HFFc6 (cell line): ENCODE measurements around the gene DEPDC4. TPM values are rescaled to one million over a fixed set of nuclear protein-coding genes. Genes with fewer than 3 reads are reported as not detected.
"Not testable (repeated sequence)": the region's sequence is repeated elsewhere in the genome, so short reads cannot be mapped to it uniquely, and the experiment has no call there.

ENCODE experiments used
- DNase-seq: peaks from one replicate; pipeline ENCODE4 v3.0.0-alpha.2; 2018
- H3K27ac Mint-ChIP-seq: 2 replicates; pipeline ENCODE4 v1.8.0; 2020; ENCODE audit warnings: mild to moderate bottlenecking, mixed read lengths
- H3K27me3 Mint-ChIP-seq: 2 replicates; pipeline ENCODE4 v1.8.0; 2021; ENCODE audit warnings: mild to moderate bottlenecking, moderate library complexity, mixed read lengths; ENCODE audit not compliant: insufficient read depth
- H3K36me3 Mint-ChIP-seq: 2 replicates; pipeline ENCODE4 v1.8.0; 2021; ENCODE audit warnings: low read depth, mixed read lengths
- H3K4me1 Mint-ChIP-seq: 2 replicates; pipeline ENCODE4 v1.8.0; 2020; ENCODE audit warnings: low read depth, mixed read lengths
- H3K4me3 Mint-ChIP-seq: 2 replicates; pipeline ENCODE4 v1.8.0; 2020; ENCODE audit warnings: mild to moderate bottlenecking, moderate library complexity, mixed read lengths
- H3K9me3 Mint-ChIP-seq: 2 replicates; pipeline ENCODE4 v1.8.0; 2020; ENCODE audit warnings: mild to moderate bottlenecking, mixed read lengths
- total RNA-seq, 6 experiments: library from RNA; stranded (reverse); fragmentation: NEBNext Ultra II Directional; extraction: Animal tissue kit (Norgen Biotek cat#: 25700); gene quantifications; 2 replicates in 1 of 6; 3 replicates in 5 of 6; pipeline ENCODE4 v1.2.3, GENCODE V29; 2021
- TF ChIP-seq, protein P1 (sequence below): fragments of 200-600 bp; sonication (generic); IDR thresholded peaks from 2 replicates; pipeline ENCODE4 v1.5.0; 2021; ENCODE audit warnings: antibody characterized with exemption, mild to moderate bottlenecking

The DEPDC4 gene
- total RNA-seq, 6 experiments from 2014 or later = 0.73 to 1.5 (median 1.3) TPM

GRCh38 chr12:100243137-100243536, 23.7 kb downstream of the DEPDC4 start:
- peaks cover 6% of the 10 kb centered on the region for H3K4me1 Mint-ChIP-seq
- no peak overlapping the region for H3K27ac Mint-ChIP-seq
- TF ChIP-seq, protein P1, sequence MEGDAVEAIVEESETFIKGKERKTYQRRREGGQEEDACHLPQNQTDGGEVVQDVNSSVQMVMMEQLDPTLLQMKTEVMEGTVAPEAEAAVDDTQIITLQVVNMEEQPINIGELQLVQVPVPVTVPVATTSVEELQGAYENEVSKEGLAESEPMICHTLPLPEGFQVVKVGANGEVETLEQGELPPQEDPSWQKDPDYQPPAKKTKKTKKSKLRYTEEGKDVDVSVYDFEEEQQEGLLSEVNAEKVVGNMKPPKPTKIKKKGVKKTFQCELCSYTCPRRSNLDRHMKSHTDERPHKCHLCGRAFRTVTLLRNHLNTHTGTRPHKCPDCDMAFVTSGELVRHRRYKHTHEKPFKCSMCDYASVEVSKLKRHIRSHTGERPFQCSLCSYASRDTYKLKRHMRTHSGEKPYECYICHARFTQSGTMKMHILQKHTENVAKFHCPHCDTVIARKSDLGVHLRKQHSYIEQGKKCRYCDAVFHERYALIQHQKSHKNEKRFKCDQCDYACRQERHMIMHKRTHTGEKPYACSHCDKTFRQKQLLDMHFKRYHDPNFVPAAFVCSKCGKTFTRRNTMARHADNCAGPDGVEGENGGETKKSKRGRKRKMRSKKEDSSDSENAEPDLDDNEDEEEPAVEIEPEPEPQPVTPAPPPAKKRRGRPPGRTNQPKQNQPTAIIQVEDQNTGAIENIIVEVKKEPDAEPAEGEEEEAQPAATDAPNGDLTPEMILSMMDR = no peak
- H3K36me3 Mint-ChIP-seq = no peaks in the 10 kb centered on the region
- DNase-seq = no peak
- no peak overlapping the region for H3K4me3 Mint-ChIP-seq
- H3K27me3 Mint-ChIP-seq = no peaks in the 10 kb centered on the region
- H3K9me3 Mint-ChIP-seq = no peaks in the 10 kb centered on the region

GRCh38 chr12:100239589-100239988, 27.3 kb downstream of the DEPDC4 start:
- H3K36me3 Mint-ChIP-seq = no peaks in the 10 kb centered on the region
- DNase-seq = no peak
- TF ChIP-seq, protein P1 = no peak
- no peaks in the 10 kb centered on the region for H3K27me3 Mint-ChIP-seq
- H3K4me1 Mint-ChIP-seq = peaks cover under 1% of the 10 kb centered on the region
- no peak overlapping the region for H3K27ac Mint-ChIP-seq
- no peaks in the 10 kb centered on the region for H3K9me3 Mint-ChIP-seq
- no peak overlapping the region for H3K4me3 Mint-ChIP-seq

DNA sequence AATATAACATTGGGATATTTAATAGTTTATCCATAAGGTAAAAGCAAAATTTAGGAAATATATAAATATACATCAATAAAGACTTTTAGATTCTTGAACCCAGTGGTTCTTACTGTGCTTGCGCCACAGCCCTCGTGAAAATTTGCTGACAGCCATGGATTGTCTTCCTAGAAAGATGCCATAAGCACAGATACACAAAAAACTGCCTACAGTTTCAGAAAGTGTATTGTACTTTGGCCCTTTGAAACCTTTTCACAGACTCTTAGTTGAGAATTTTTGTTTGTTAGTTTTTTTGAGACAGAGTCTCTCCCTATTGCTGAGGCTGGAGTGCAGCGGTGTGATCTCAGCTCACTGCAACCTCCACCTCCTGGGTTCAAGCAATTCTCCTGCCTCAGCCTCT, 28.1 kb downstream of the DEPDC4 start:
- H3K4me3 Mint-ChIP-seq = no peak overlapping the region
- no peak for DNase-seq
- H3K4me1 Mint-ChIP-seq = peaks cover 8% of the 10 kb centered on the region
- H3K36me3 Mint-ChIP-seq = no peaks in the 10 kb centered on the region
- TF ChIP-seq, protein P1 = no peak
- H3K9me3 Mint-ChIP-seq = no peaks in the 10 kb centered on the region
- H3K27ac Mint-ChIP-seq = no peak overlapping the region
- H3K27me3 Mint-ChIP-seq = no peaks in the 10 kb centered on the region

GRCh38 chr12:100234591-100235304, 32.1 kb downstream of the DEPDC4 start:
- Mint-ChIP-seq H3K9me3 (no peaks in the 10 kb centered on the region), H3K4me3 (peak overlapping the region; percentile 71; the same call in 1 of the 2 replicates), H3K4me1 (peaks cover 8% of the 10 kb centered on the region), H3K27ac (peak overlapping the region; percentile 66), H3K27me3 (no peaks in the 10 kb centered on the region), H3K36me3 (no peaks in the 10 kb centered on the region)
- TF ChIP-seq, protein P1 = peak; percentile 85
- DNase-seq = peak; percentile 39

DNA sequence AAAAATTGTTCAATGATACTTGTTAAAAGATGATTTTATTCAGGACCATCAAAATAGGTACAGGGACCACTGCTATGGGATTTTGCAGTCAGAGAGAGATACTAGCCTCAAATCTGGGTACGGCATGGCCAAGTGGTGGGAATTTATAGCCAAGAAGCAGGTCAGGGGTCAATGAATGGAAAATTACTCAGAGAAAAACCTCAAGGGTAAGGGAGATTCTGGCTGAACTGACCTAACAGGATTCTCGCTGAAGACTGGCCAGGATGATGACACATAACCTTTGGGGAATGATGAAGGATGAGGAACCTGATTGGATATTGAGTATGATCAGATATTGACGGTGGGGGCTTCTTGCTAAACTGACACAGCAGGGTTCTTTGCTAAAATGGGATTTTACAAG, 32.7 kb downstream of the DEPDC4 start:
- Mint-ChIP-seq H3K27ac (peak overlapping the region; percentile 66), H3K9me3 (no peaks in the 10 kb centered on the region), H3K36me3 (no peaks in the 10 kb centered on the region), H3K4me1 (peaks cover 8% of the 10 kb centered on the region), H3K27me3 (no peaks in the 10 kb centered on the region), H3K4me3 (peak overlapping the region; percentile 71; the same call in 1 of the 2 replicates)
- TF ChIP-seq, protein P1 = no peak
- peak; percentile 3 for DNase-seq

- not testable (repeated sequence) for H3K36me3 Mint-ChIP-seq, H3K27ac Mint-ChIP-seq, H3K9me3 Mint-ChIP-seq, H3K27me3 Mint-ChIP-seq, DNase-seq, H3K4me1 Mint-ChIP-seq, H3K4me3 Mint-ChIP-seq
These were observed 35.0 kb downstream of the DEPDC4 start for GRCh38 chr12:100231873-100232272.
